ENCODE results near the gene CDC73. TPM values are rescaled to one million over a fixed set of nuclear protein-coding genes. Genes with fewer than 3 reads are reported as not detected.

Gene CDC73
- total and polyA plus RNA-seq, 2 of the 13 experiments (the other 11 are each of a cell fraction or from before 2014, with no cell fraction given): 20.2 to 26.3 TPM

DNA sequence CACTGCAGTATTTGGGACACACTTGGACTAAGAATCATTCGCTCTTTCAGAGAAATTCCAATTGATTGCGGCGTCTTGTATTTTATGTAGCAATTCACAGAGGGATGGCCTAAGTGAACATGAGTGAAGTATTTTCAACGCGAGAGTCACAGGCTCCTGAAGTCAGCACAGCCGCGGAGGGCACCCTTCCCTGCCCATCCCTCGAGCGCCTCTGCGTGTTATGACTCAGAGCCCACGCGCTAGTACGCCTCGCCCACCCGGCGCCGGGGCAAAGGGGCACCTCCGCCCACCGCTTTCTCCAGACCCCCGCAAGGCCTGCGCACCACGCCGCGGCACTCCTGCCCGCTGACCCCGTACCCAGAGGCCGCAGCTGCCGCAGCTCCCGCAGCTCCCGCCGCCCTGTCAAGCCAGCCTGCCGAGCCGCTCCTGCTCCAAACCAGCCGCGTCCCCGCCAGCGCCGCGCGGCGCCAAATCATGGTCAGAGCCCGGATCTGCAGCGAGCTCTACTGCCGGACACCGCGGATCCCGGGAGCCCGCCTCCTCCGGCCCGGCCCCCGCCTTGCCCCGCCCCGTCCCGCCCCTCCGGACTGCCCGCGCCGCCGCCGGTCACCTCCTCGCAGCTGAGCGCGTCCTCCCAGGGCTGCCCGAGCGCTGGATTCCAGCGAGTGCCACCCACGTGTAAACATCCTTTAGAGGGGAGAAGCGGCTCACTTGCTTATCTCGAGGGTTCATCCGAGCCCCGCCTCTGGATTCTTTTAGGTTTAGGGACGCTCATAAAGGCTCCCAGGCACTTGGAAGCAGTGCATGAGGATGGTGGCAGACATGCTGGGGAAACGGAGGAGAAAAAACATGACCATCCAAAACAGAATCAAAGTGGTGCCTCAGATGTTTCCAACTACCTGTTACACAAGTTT lies 16.7 kb upstream of the CDC73 start, which contains the start of gene GLRX2 (continued):
- TF ChIP-seq ZNF766 (CRISPR knock-in tag; IDR thresholded peaks at IDR 0.05; ENCODE audit: borderline replicate concordance) (peak; percentile 49; the same call in 1 of the 2 replicates), POLR2AphosphoS5 (IDR thresholded peaks at IDR 0.05; ENCODE audit: low read depth, low read length) (peak; percentile 67), SOX5 (CRISPR knock-in tag; IDR thresholded peaks at IDR 0.05; ENCODE audit: borderline replicate concordance) (peak; percentile 33; the same call in 1 of the 2 replicates), RBM39 (IDR thresholded peaks at IDR 0.05; ENCODE audit: low read depth, low read length, poor library complexity, severe bottlenecking) (peak; percentile 41), SUZ12 (IDR thresholded peaks at IDR 0.05; ENCODE audit: low read depth, low read length) (no peak), POLR2A (IDR thresholded peaks at IDR 0.05; ENCODE audit: insufficient read depth in 1 of 2, low read depth in 2 of 2, low read length in 2 of 2) (peak; percentile 79 to 86), CREB3 (CRISPR knock-in tag; IDR thresholded peaks at IDR 0.05) (0 out of 2 replicates have a peak, but pooled peaks have one; percentile 23), JARID2 (CRISPR knock-in tag; IDR thresholded peaks at IDR 0.05; ENCODE audit: insufficient replicate concordance) (no peak), ZNF501 (CRISPR knock-in tag; IDR thresholded peaks at IDR 0.05) (peak; percentile 69; the same call in 1 of the 2 replicates), GPN1 (CRISPR knock-in tag; IDR thresholded peaks at IDR 0.05; ENCODE audit: borderline replicate concordance) (no peak), REST (IDR thresholded peaks at IDR 0.05; ENCODE audit: borderline replicate concordance in 1 of 2, low read depth in 1 of 2, low read length in 2 of 2) (peak in 1 of 2 experiments; percentile 19; a peak in 1 of 4 replicates), ZNF670 (CRISPR knock-in tag; IDR thresholded peaks at IDR 0.05; ENCODE audit: borderline replicate concordance) (peak; percentile 24; the same call in 1 of the 2 replicates), TOPORS (CRISPR knock-in tag; IDR thresholded peaks at IDR 0.05) (peak; percentile 35; the same call in 1 of the 2 replicates), CTCF (CRISPR knock-in tag; IDR thresholded peaks at IDR 0.05) (peak; percentile 37), CCDC6 (CRISPR knock-in tag; IDR thresholded peaks at IDR 0.05) (peak; percentile 55), DRAP1 (CRISPR knock-in tag; IDR thresholded peaks at IDR 0.05) (peak; percentile 57), GTF3A (CRISPR knock-in tag; conservative IDR thresholded peaks at IDR 0.05) (0 out of 2 replicates have a peak, but pooled peaks have one; percentile 3), ZNF333 (CRISPR knock-in tag; IDR thresholded peaks at IDR 0.05; ENCODE audit: borderline replicate concordance) (0 out of 2 replicates have a peak, but pooled peaks have one; percentile 48), ERF (CRISPR knock-in tag; IDR thresholded peaks at IDR 0.05) (peak; percentile 76; the same call in 1 of the 2 replicates)
- TF ChIP-seq, protein P1, sequence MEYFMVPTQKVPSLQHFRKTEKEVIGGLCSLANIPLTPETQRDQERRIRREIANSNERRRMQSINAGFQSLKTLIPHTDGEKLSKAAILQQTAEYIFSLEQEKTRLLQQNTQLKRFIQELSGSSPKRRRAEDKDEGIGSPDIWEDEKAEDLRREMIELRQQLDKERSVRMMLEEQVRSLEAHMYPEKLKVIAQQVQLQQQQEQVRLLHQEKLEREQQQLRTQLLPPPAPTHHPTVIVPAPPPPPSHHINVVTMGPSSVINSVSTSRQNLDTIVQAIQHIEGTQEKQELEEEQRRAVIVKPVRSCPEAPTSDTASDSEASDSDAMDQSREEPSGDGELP (IDR thresholded peaks at IDR 0.05; ENCODE audit: borderline replicate concordance, low read depth): peak; percentile 62; the same call in 1 of the 2 replicates

Data from HepG2 (cell line).